Gastrocnemius medialis (tissue), 4 donors: ENCODE data around the gene SUPT4H1. TPM values are rescaled to one million over a fixed set of nuclear protein-coding genes. Genes with fewer than 3 reads are reported as not detected.

Experiments
- ATAC-seq, 2 donors: fragments of 150-250 bp; one replicate each; pipeline ENCODE4 v1.9.1; 2016
- DNase-seq, 2 donors: peaks; one replicate each; pipeline ENCODE4 v3.0.0-alpha.2; 2019
- H3K27ac ChIP-seq, 4 donors: fragments of 200-600 bp; sonication (generic); 1 replicate in 1 of 4; 2 replicates in 3 of 4; pipeline ENCODE4 v1.5.1; 2016 to 2018; ENCODE audit warnings: mild to moderate bottlenecking in 2 of 4, moderate library complexity in 1 of 4
- H3K27me3 ChIP-seq, 3 donors: fragments of 200-600 bp; sonication (generic) in 2 of 3; 1 replicate in 1 of 3; 2 replicates in 2 of 3; pipeline versions ENCODE4 v1.5.1 to v1.6.0; 2016 to 2019; ENCODE audit warnings: mild to moderate bottlenecking in 1 of 3, moderate library complexity in 1 of 3
- H3K36me3 ChIP-seq, 2 donors: fragments of 200-600 bp; sonication (generic) in 1 of 2; one replicate each; pipeline ENCODE4 v1.5.1; 2017 to 2018
- H3K4me1 ChIP-seq, 2 donors: fragments of 200-600 bp; sonication (generic) in 1 of 2; one replicate each; pipeline ENCODE4 v1.5.1; 2016 to 2017; ENCODE audit warnings: mild to moderate bottlenecking in 2 of 2
- H3K4me3 ChIP-seq, 4 donors: fragments of 200-600 bp; sonication (generic) in 3 of 4; 1 replicate in 1 of 4; 2 replicates in 3 of 4; pipeline ENCODE4 v1.5.1; 2016 to 2019; ENCODE audit warnings: mild to moderate bottlenecking in 2 of 4
- H3K9me3 ChIP-seq, 3 donors: fragments of 200-600 bp; sonication (generic) in 2 of 3; 1 replicate in 1 of 3; 2 replicates in 2 of 3; pipeline ENCODE4 v1.5.1; 2016 to 2019
- CTCF ChIP-seq, 5 experiments: fragments of 450-650 bp in 3 of 5; fragments of 200-600 bp in 2 of 5; sonication (generic) in 2 of 5; IDR thresholded peaks in 4 of 5; conservative IDR thresholded peaks in 1 of 5; 1 replicate in 4 of 5; 2 replicates in 1 of 5; pipeline ENCODE4 v1.5.1; 2016 to 2019; ENCODE audit warnings: antibody characterized with exemption in 5 of 5, mild to moderate bottlenecking in 3 of 5, moderate library complexity in 3 of 5
- POLR2A ChIP-seq, 2 donors: fragments of 450-650 bp; IDR thresholded peaks; one replicate each; pipeline ENCODE4 v1.6.1; 2017; ENCODE audit warnings: antibody characterized with exemption in 2 of 2, mild to moderate bottlenecking in 2 of 2, moderate library complexity in 2 of 2
- in situ Hi-C, 4 donors: fragments of 200-750 bp; cut with MboI; loops; one replicate each; pipeline versions ENCODE4 v1.15.0 to v1.8.0; 2017; ENCODE audit warnings: low sequenced_read_pairs in 4 of 4
- intact Hi-C: fragments of 100-400 bp; cut with DNase I; formaldehyde crosslinking; loops from one replicate; pipeline ENCODE4 v1.15.1; 2023; ENCODE audit warnings: low total_unique reads
- total RNA-seq, 4 donors: library from RNA; depleted of rRNA; stranded (reverse); fragments of >200 nt; gene quantifications; one replicate each; pipeline versions ENCODE4 v1.1.0 to v1.2.3, GENCODE V29; 2016

Gene SUPT4H1
- total RNA-seq, 4 donors from 2014 or later = 39.6 to 49.0 (median 41.1) TPM

- DNase-seq (no peak), ATAC-seq (no peak)
- no peak for TF ChIP-seq POLR2A (IDR thresholded peaks at IDR 0.05)
- no peak for TF ChIP-seq CTCF (IDR thresholded peaks at IDR 0.05 in 4 of 5, conservative IDR thresholded peaks at IDR 0.05 in 1 of 5)
- Histone ChIP-seq H3K27ac (no peak overlapping the region), H3K4me1 (no peaks in the 10 kb centered on the region), H3K4me3 (no peak overlapping the region), H3K9me3 (no peaks in the 10 kb centered on the region), H3K36me3 (no peaks in the 10 kb centered on the region), H3K27me3 (no peaks in the 10 kb centered on the region)
- intact Hi-C loops (no loop called here), in situ Hi-C loops (loop anchor here in 1 of 4 donors (25.0 kb wide), 1 partner anchor 98 kb away; the partner anchor contains the start of gene RNF43)
These were observed 37.3 kb downstream of the SUPT4H1 start for GRCh38 chr17:58314706-58315015.

GRCh38 chr17:58313815-58314705 lies 37.9 kb downstream of the SUPT4H1 start:
- H3K27me3 ChIP-seq = no peaks in the 10 kb centered on the region
- H3K9me3 ChIP-seq = no peaks in the 10 kb centered on the region
- H3K4me3 ChIP-seq = no peak overlapping the region
- TF ChIP-seq POLR2A (IDR thresholded peaks at IDR 0.05) (no peak), CTCF (IDR thresholded peaks at IDR 0.05 in 4 of 5, conservative IDR thresholded peaks at IDR 0.05 in 1 of 5) (no peak)
- DNase-seq = no peak
- H3K36me3 ChIP-seq = no peaks in the 10 kb centered on the region
- no peak for ATAC-seq
- no peaks in the 10 kb centered on the region for H3K4me1 ChIP-seq
- no peak overlapping the region for H3K27ac ChIP-seq
- intact Hi-C loops (no loop called here), in situ Hi-C loops (loop anchor here in 1 of 4 donors (25.0 kb wide), 1 partner anchor 98 kb away; the partner anchor contains the start of gene RNF43)

- ATAC-seq (no peak), DNase-seq (no peak)
- intact Hi-C loops (no loop called here), in situ Hi-C loops (loop anchor here in 1 of 4 donors (25.0 kb wide), 1 partner anchor 99 kb away; the partner anchor contains the start of gene RNF43)
- no peak overlapping the region for H3K4me3 ChIP-seq
- H3K27me3 ChIP-seq = no peaks in the 10 kb centered on the region
- H3K9me3 ChIP-seq = no peaks in the 10 kb centered on the region
- no peak overlapping the region for H3K27ac ChIP-seq
- H3K4me1 ChIP-seq = no peaks in the 10 kb centered on the region
- no peaks in the 10 kb centered on the region for H3K36me3 ChIP-seq
- no peak for TF ChIP-seq CTCF (IDR thresholded peaks at IDR 0.05 in 4 of 5, conservative IDR thresholded peaks at IDR 0.05 in 1 of 5)
- no peak for TF ChIP-seq POLR2A (IDR thresholded peaks at IDR 0.05)
These were observed 39.2 kb downstream of the SUPT4H1 start for GRCh38 chr17:58312829-58313228.

GRCh38 chr17:58312021-58312630 lies 39.9 kb downstream of the SUPT4H1 start:
- no peaks in the 10 kb centered on the region for H3K9me3 ChIP-seq
- H3K4me1 ChIP-seq = no peaks in the 10 kb centered on the region
- intact Hi-C loops (no loop called here), in situ Hi-C loops (loop anchor here in 1 of 4 donors (25.0 kb wide), 1 partner anchor 100 kb away; the partner anchor contains the start of gene RNF43)
- ATAC-seq (no peak), DNase-seq (no peak)
- H3K27me3 ChIP-seq = no peaks in the 10 kb centered on the region
- TF ChIP-seq CTCF (IDR thresholded peaks at IDR 0.05 in 4 of 5, conservative IDR thresholded peaks at IDR 0.05 in 1 of 5) = no peak
- no peaks in the 10 kb centered on the region for H3K36me3 ChIP-seq
- no peak overlapping the region for H3K27ac ChIP-seq
- no peak overlapping the region for H3K4me3 ChIP-seq
